ENCODE data around the gene MICAL1. TPM values are rescaled to one million over a fixed set of nuclear protein-coding genes. Genes with fewer than 3 reads are reported as not detected.

Gene MICAL1
- total RNA-seq, 1 experiment from 2014 or later, result 23.2 TPM

GRCh38 chr6:109471105-109471810 lies 15.7 kb upstream of the MICAL1 start:
- no peak for TF ChIP-seq CTCF (IDR thresholded peaks at IDR 0.05; ENCODE audit: unreplicated experiment)
- intact Hi-C loops (cut with micrococcal nuclease), result no loop called here
- CTCF ChIA-PET, result interaction anchor here (0.5 to 1.2 kb wide), 4 partner anchors 18 to 864 kb away, joined by 3 to 4 read pairs (median 3); no protein-coding TSS in a partner anchor
- no TSS peak for BruUV-seq (replicated peaks)
- DNase-seq (ENCODE audit: unreplicated experiment), result no peak
- no peaks in the 10 kb centered on the region for H3K27me3 Mint-ChIP-seq (ENCODE audit: insufficient read depth, unreplicated experiment)
- H3K36me3 Mint-ChIP-seq (ENCODE audit: insufficient read depth, unreplicated experiment), result peaks cover 59% of the 10 kb centered on the region
- no peak overlapping the region for H3K4me3 Mint-ChIP-seq (ENCODE audit: unreplicated experiment)
- no peak overlapping the region for H3K27ac Mint-ChIP-seq (ENCODE audit: low read depth, unreplicated experiment)
- POLR2A ChIA-PET, result interaction anchor here (1.7 kb wide), 1 partner anchor 11 kb away, joined by 5 read pairs; the partner anchor contains the start of gene ZBTB24
- H3K4me1 Mint-ChIP-seq (ENCODE audit: insufficient read depth, unreplicated experiment), result no peaks in the 10 kb centered on the region
- H3K9me3 Mint-ChIP-seq (ENCODE audit: unreplicated experiment), result no peaks in the 10 kb centered on the region

- Mint-ChIP-seq H3K9me3 (ENCODE audit: unreplicated experiment) (no peaks in the 10 kb centered on the region), H3K27ac (ENCODE audit: low read depth, unreplicated experiment) (no peak overlapping the region), H3K4me3 (ENCODE audit: unreplicated experiment) (no peak overlapping the region), H3K27me3 (ENCODE audit: insufficient read depth, unreplicated experiment) (no peaks in the 10 kb centered on the region), H3K4me1 (ENCODE audit: insufficient read depth, unreplicated experiment) (no peaks in the 10 kb centered on the region), H3K36me3 (ENCODE audit: insufficient read depth, unreplicated experiment) (peaks cover 67% of the 10 kb centered on the region)
- ChIA-PET POLR2A (interaction anchor here (0.6 kb wide), 1 partner anchor 41 kb away, joined by 4 read pairs; no protein-coding TSS in a partner anchor), CTCF (interaction anchor here (0.6 kb wide), 1 partner anchor 39 kb away, joined by 4 read pairs; no protein-coding TSS in a partner anchor)
- intact Hi-C loops (cut with micrococcal nuclease), result no loop called here
- BruUV-seq (replicated peaks), result no TSS peak
- DNase-seq (ENCODE audit: unreplicated experiment), result no peak
- no peak for TF ChIP-seq CTCF (IDR thresholded peaks at IDR 0.05; ENCODE audit: unreplicated experiment)
These were observed 14.1 kb upstream of the MICAL1 start for GRCh38 chr6:109469591-109470189.

GRCh38 chr6:109467696-109468095 lies 12.1 kb upstream of the MICAL1 start:
- POLR2A ChIA-PET, result no interaction called here

More at GRCh38 chr6:109467696-109468095, 12.1 kb upstream of the MICAL1 start:
- intact Hi-C loops (cut with micrococcal nuclease), result no loop called here
- Mint-ChIP-seq H3K27me3 (ENCODE audit: insufficient read depth, unreplicated experiment) (no peaks in the 10 kb centered on the region), H3K9me3 (ENCODE audit: unreplicated experiment) (no peaks in the 10 kb centered on the region), H3K27ac (ENCODE audit: low read depth, unreplicated experiment) (no peak overlapping the region), H3K4me1 (ENCODE audit: insufficient read depth, unreplicated experiment) (no peaks in the 10 kb centered on the region), H3K36me3 (ENCODE audit: insufficient read depth, unreplicated experiment) (peaks cover 65% of the 10 kb centered on the region), H3K4me3 (ENCODE audit: unreplicated experiment) (no peak overlapping the region)
- BruUV-seq (replicated peaks), result no TSS peak
- CTCF ChIA-PET, result no interaction called here
- no peak for DNase-seq (ENCODE audit: unreplicated experiment)
- no peak for TF ChIP-seq CTCF (IDR thresholded peaks at IDR 0.05; ENCODE audit: unreplicated experiment)

Measured in MCF 10A (cell line).